ENCODE results near the gene PDE7B.

The PDE7B gene

DNA sequence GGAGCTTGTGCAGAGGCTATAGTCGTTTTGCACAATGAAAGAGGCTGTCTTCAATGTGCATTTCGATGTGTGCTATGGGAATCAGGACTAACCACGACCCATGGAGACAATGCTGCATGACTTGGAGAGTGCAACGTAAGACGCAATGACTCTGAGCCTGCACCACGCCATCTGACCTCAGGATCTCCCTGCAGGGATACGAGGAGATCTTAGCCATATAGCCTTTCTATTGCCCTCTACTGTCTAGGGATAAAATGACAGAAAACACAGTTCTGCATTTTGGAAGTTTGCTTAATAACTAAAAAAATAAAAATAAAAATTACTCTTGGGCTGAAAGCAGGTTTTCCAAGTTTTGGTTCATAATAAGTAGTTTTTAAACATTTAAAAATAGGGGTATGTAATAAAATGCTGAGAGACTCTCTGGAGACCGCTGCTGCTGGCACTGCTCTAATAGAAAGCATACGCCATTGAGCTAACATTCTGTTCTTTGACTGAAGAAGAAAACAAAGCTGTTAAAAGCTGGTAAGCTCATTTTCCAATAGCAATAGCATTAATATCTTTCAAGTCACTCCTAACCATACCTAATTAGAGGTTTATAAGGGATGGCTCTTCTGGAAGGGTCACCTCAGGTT lies 87.2 kb downstream of the PDE7B start:
- Histone ChIP-seq H3K4me3 (ENCODE audit: low read depth in 1 of 2, low read length in 2 of 2) (no peak overlapping the region), H3K27ac (ENCODE audit: low read length) (no peak overlapping the region), H3K9me3 (ENCODE audit: control insufficient read depth in 1 of 2, low read length in 2 of 2) (no peaks in the 10 kb centered on the region), H3K27me3 (ENCODE audit: low read depth, low read length) (no peaks in the 10 kb centered on the region), H3K4me1 (ENCODE audit: control insufficient read depth in 1 of 2, insufficient read depth in 2 of 2, low read length in 2 of 2) (peaks cover 0 to 4% of the 10 kb centered on the region in 2 donors), H3K36me3 (ENCODE audit: control insufficient read depth in 1 of 2, insufficient read depth in 2 of 2, low read length in 2 of 2) (peaks cover 0 to 4% of the 10 kb centered on the region in 2 donors)

DNA sequence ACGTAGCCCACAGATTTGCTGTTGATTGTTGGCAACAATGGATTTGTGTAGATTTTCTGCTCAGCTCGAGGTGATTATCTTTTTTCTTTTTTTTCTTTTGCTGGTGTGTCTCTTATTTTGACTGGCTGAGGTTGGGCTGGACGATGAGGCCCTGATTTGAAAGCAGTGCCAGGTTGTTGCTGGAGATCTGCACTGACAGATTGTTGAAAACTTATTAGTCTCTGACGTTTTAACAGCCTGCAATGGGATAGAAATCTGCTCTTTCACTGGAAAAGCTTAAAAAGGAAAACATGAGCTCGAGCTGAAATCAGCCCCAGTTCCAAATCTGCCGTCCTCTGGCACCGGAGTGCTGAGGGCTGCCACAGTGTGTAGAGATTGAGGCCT lies 87.7 kb downstream of the PDE7B start:
- H3K9me3 ChIP-seq (ENCODE audit: control insufficient read depth in 1 of 2, low read length in 2 of 2), result no peaks in the 10 kb centered on the region
- H3K36me3 ChIP-seq (ENCODE audit: control insufficient read depth in 1 of 2, insufficient read depth in 2 of 2, low read length in 2 of 2), result peaks cover 0 to 4% of the 10 kb centered on the region in 2 donors
- H3K27ac ChIP-seq (ENCODE audit: low read length), result no peak overlapping the region
- H3K4me1 ChIP-seq (ENCODE audit: control insufficient read depth in 1 of 2, insufficient read depth in 2 of 2, low read length in 2 of 2), result peaks cover 0 to 4% of the 10 kb centered on the region in 2 donors
- no peak overlapping the region for H3K4me3 ChIP-seq (ENCODE audit: low read depth in 1 of 2, low read length in 2 of 2)
- H3K27me3 ChIP-seq (ENCODE audit: low read depth, low read length), result no peaks in the 10 kb centered on the region

DNA sequence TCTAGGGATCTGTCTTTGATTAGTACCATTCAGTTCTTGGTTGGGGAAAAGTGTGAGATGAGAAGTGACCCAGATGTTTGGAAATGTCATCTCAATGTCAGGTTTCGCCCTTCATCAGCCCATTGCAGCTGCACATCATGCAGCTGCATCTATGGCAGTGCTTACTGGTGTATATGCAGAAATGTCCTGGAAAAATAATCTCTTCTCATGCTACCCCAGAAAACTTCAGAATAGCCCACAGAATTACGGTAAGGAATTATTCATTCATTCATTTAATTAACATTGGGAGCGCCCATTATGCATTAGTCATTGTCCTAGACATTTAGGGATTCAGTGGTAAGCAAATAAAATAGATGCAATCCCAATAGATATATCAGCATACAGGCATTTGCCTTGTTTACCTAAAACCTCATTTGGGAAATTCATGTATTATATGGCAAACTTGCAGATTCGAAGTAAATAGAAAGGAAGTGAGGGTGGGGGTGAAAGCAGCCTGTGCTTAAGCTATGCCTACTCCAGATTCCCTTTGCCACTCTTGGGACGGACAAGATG lies 89.2 kb downstream of the PDE7B start:
- no peak overlapping the region for H3K4me3 ChIP-seq (ENCODE audit: low read depth in 1 of 2, low read length in 2 of 2)
- H3K27ac ChIP-seq (ENCODE audit: low read length), result no peak overlapping the region
- H3K9me3 ChIP-seq (ENCODE audit: control insufficient read depth in 1 of 2, low read length in 2 of 2), result no peaks in the 10 kb centered on the region
- H3K36me3 ChIP-seq (ENCODE audit: control insufficient read depth in 1 of 2, insufficient read depth in 2 of 2, low read length in 2 of 2), result peaks cover 0 to 4% of the 10 kb centered on the region in 2 donors
- H3K27me3 ChIP-seq (ENCODE audit: low read depth, low read length), result no peaks in the 10 kb centered on the region
- peaks cover 0 to 4% of the 10 kb centered on the region in 2 donors for H3K4me1 ChIP-seq (ENCODE audit: control insufficient read depth in 1 of 2, insufficient read depth in 2 of 2, low read length in 2 of 2)

DNA sequence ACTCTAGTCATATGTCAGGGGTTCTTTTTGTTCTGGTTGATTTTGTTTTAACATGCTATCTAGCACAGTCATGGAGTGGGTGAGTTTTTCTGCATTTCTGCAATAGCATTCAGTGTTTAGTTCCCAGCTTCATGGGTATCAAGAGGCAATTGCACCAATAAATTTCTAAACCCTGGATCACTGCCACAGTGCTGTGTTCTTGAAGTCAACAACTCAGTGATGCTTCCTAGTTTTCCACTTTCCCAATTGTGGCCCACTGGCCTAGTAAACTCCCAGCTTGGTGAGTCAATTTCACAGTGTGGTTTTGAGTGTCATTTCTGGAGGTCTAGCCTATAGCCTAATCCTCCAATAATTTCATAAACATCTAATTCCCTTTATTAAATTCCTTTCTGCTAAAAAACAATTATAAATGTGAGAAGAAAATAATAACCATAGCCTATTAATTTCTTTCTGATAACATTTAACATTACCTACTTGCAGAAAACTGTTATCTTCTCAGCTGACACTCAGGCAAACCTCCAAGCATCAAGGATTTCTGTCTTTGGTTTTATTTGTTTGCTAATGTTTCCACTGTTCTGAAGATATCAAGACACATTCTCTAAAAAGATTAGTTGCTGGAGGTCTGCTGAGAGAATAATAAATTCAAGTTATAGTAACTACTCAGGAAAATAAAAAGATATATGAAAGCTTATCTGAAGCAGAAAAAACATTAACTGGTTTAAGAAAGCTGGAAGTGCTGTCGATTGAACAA lies 89.9 kb downstream of the PDE7B start:
- Histone ChIP-seq H3K27ac (ENCODE audit: low read length) (no peak overlapping the region), H3K4me3 (ENCODE audit: low read depth in 1 of 2, low read length in 2 of 2) (no peak overlapping the region), H3K36me3 (ENCODE audit: control insufficient read depth in 1 of 2, insufficient read depth in 2 of 2, low read length in 2 of 2) (peaks cover 0 to 1% of the 10 kb centered on the region in 2 donors), H3K9me3 (ENCODE audit: control insufficient read depth in 1 of 2, low read length in 2 of 2) (no peaks in the 10 kb centered on the region), H3K27me3 (ENCODE audit: low read depth, low read length) (no peaks in the 10 kb centered on the region), H3K4me1 (ENCODE audit: control insufficient read depth in 1 of 2, insufficient read depth in 2 of 2, low read length in 2 of 2) (peaks cover 0 to 4% of the 10 kb centered on the region in 2 donors)

DNA sequence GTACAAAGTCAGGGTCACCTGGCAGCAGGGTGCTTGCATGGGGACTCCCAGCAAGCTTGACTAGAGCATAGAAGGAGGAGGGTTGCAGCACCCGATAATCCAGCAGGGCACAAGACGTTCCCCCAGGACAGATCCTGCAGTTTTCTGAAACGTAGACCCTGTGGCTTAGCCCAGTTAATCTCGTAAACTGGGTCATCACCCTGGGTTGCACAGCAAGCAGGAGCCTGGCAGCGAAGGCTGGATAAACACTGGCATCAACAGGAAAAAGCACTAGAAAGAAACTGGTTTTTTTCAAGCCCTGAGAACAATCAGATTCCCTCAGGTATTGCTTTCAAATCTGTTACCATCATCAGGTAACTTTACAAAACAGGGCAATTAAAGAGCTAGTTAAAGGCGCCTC lies 92.6 kb downstream of the PDE7B start:
- no peaks in the 10 kb centered on the region for H3K4me1 ChIP-seq (ENCODE audit: control insufficient read depth in 1 of 2, insufficient read depth in 2 of 2, low read length in 2 of 2)
- no peaks in the 10 kb centered on the region for H3K27me3 ChIP-seq (ENCODE audit: low read depth, low read length)
- H3K36me3 ChIP-seq (ENCODE audit: control insufficient read depth in 1 of 2, insufficient read depth in 2 of 2, low read length in 2 of 2), result no peaks in the 10 kb centered on the region
- no peaks in the 10 kb centered on the region for H3K9me3 ChIP-seq (ENCODE audit: control insufficient read depth in 1 of 2, low read length in 2 of 2)
- H3K4me3 ChIP-seq (ENCODE audit: low read depth in 1 of 2, low read length in 2 of 2), result no peak overlapping the region
- no peak overlapping the region for H3K27ac ChIP-seq (ENCODE audit: low read length)

DNA sequence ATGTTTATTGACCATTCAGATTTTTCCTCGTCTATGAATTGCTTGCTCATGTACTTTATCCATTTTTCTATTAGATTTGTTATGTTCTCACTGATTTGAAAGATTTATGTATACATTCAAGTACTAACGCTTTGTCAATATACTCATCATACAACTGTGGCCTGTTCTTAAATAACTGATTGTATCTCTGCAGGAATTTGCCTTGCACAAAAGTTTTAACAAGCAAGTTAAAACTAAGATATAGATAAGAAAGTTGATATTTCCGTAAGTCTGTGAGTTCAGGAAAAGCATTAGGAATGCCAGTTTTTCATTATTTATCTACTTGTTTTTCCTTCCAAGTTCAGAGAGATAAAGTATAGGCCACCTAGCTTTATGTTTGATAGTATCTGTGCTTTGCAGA lies 95.2 kb downstream of the PDE7B start:
- Histone ChIP-seq H3K4me3 (ENCODE audit: low read depth in 1 of 2, low read length in 2 of 2) (no peak overlapping the region), H3K36me3 (ENCODE audit: control insufficient read depth in 1 of 2, insufficient read depth in 2 of 2, low read length in 2 of 2) (no peaks in the 10 kb centered on the region), H3K27ac (ENCODE audit: low read length) (no peak overlapping the region), H3K9me3 (ENCODE audit: control insufficient read depth in 1 of 2, low read length in 2 of 2) (no peaks in the 10 kb centered on the region), H3K27me3 (ENCODE audit: low read depth, low read length) (no peaks in the 10 kb centered on the region), H3K4me1 (ENCODE audit: control insufficient read depth in 1 of 2, insufficient read depth in 2 of 2, low read length in 2 of 2) (no peaks in the 10 kb centered on the region)

- Histone ChIP-seq H3K27me3 (ENCODE audit: low read depth, low read length) (no peaks in the 10 kb centered on the region), H3K9me3 (ENCODE audit: control insufficient read depth in 1 of 2, low read length in 2 of 2) (no peaks in the 10 kb centered on the region)
Observed at GRCh38 chr6:135950669-135951068, 99.2 kb downstream of the PDE7B start.

GRCh38 chr6:135951169-135951568 lies 99.7 kb downstream of the PDE7B start:
- Histone ChIP-seq H3K27me3 (ENCODE audit: low read depth, low read length) (no peaks in the 10 kb centered on the region), H3K4me3 (ENCODE audit: low read depth in 1 of 2, low read length in 2 of 2) (no peak overlapping the region), H3K36me3 (ENCODE audit: control insufficient read depth in 1 of 2, insufficient read depth in 2 of 2, low read length in 2 of 2) (no peaks in the 10 kb centered on the region), H3K27ac (ENCODE audit: low read length) (no peak overlapping the region), H3K4me1 (ENCODE audit: control insufficient read depth in 1 of 2, insufficient read depth in 2 of 2, low read length in 2 of 2) (no peaks in the 10 kb centered on the region), H3K9me3 (ENCODE audit: control insufficient read depth in 1 of 2, low read length in 2 of 2) (no peaks in the 10 kb centered on the region)

More at GRCh38 chr6:135950669-135951068, 99.2 kb downstream of the PDE7B start:
- Histone ChIP-seq H3K27ac (ENCODE audit: low read length) (no peak overlapping the region), H3K4me1 (ENCODE audit: control insufficient read depth in 1 of 2, insufficient read depth in 2 of 2, low read length in 2 of 2) (no peaks in the 10 kb centered on the region), H3K36me3 (ENCODE audit: control insufficient read depth in 1 of 2, insufficient read depth in 2 of 2, low read length in 2 of 2) (no peaks in the 10 kb centered on the region), H3K4me3 (ENCODE audit: low read depth in 1 of 2, low read length in 2 of 2) (no peak overlapping the region)

GRCh38 chr6:135953818-135954217 lies 102.3 kb downstream of the PDE7B start:
- no peak overlapping the region for H3K27ac ChIP-seq (ENCODE audit: low read length)
- H3K9me3 ChIP-seq (ENCODE audit: control insufficient read depth in 1 of 2, low read length in 2 of 2), result no peaks in the 10 kb centered on the region

GRCh38 chr6:135955099-135955498 lies 103.6 kb downstream of the PDE7B start:
- no peak overlapping the region for H3K27ac ChIP-seq (ENCODE audit: low read length)
- no peaks in the 10 kb centered on the region for H3K36me3 ChIP-seq (ENCODE audit: control insufficient read depth in 1 of 2, insufficient read depth in 2 of 2, low read length in 2 of 2)
- H3K27me3 ChIP-seq (ENCODE audit: low read depth, low read length), result no peaks in the 10 kb centered on the region
- H3K4me3 ChIP-seq (ENCODE audit: low read depth in 1 of 2, low read length in 2 of 2), result no peak overlapping the region
- H3K9me3 ChIP-seq (ENCODE audit: control insufficient read depth in 1 of 2, low read length in 2 of 2), result no peaks in the 10 kb centered on the region
- no peaks in the 10 kb centered on the region for H3K4me1 ChIP-seq (ENCODE audit: control insufficient read depth in 1 of 2, insufficient read depth in 2 of 2, low read length in 2 of 2)

More at GRCh38 chr6:135953818-135954217, 102.3 kb downstream of the PDE7B start:
- Histone ChIP-seq H3K27me3 (ENCODE audit: low read depth, low read length) (no peaks in the 10 kb centered on the region), H3K36me3 (ENCODE audit: control insufficient read depth in 1 of 2, insufficient read depth in 2 of 2, low read length in 2 of 2) (no peaks in the 10 kb centered on the region), H3K4me3 (ENCODE audit: low read depth in 1 of 2, low read length in 2 of 2) (no peak overlapping the region), H3K4me1 (ENCODE audit: control insufficient read depth in 1 of 2, insufficient read depth in 2 of 2, low read length in 2 of 2) (no peaks in the 10 kb centered on the region)

DNA sequence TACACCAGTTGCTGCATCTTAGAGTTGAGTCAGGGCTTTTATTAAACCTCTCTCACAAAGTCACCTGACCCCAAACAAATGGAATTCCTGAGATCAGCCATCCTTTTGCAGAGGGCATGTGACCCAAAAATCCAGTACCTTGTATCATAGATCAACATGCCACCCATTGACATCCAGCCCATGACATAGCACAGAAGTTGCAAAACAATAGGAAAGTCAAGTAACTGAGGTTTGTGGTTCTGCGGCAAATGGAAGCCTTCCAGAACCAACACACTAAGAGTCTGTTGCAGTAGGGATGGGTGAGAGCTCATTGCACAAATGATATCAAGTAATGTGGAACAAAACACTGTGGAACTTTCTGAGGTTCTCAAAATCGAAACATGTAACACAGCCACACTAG lies 111.2 kb downstream of the PDE7B start:
- no peaks in the 10 kb centered on the region for H3K27me3 ChIP-seq (ENCODE audit: low read depth, low read length)
- no peaks in the 10 kb centered on the region for H3K36me3 ChIP-seq (ENCODE audit: control insufficient read depth in 1 of 2, insufficient read depth in 2 of 2, low read length in 2 of 2)
- H3K4me3 ChIP-seq (ENCODE audit: low read depth in 1 of 2, low read length in 2 of 2), result no peak overlapping the region
- H3K27ac ChIP-seq (ENCODE audit: low read length), result no peak overlapping the region
- no peaks in the 10 kb centered on the region for H3K9me3 ChIP-seq (ENCODE audit: control insufficient read depth in 1 of 2, low read length in 2 of 2)
- no peaks in the 10 kb centered on the region for H3K4me1 ChIP-seq (ENCODE audit: control insufficient read depth in 1 of 2, insufficient read depth in 2 of 2, low read length in 2 of 2)
